ENCODE measurements around the gene ATP11A. TPM values are rescaled to one million over a fixed set of nuclear protein-coding genes. Genes with fewer than 3 reads are reported as not detected.

Gene ATP11A
- total RNA-seq, 1 experiment from 2014 or later = 65.3 TPM

DNA sequence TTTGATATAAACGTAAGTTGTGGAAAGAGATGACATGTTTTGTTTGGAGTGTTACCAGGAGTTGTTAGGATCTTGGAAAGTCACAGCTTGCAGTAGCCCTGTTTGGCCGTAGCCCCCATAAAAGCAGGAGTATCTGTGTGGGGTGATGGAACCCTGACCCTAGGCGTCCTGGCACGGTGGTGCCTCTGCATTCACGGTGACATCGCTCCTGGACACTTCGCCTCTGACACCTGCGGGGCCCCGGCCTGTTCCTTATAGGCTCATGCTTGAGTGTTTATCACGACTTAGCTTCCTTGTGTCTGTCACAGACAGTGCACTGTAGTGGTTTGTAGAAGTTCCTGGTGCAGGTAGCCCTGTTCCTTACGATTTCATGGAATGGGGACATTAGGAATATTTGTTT is 74.2 kb downstream of the ATP11A start:
- no peak overlapping the region for H2BK15ac ChIP-seq (ENCODE audit: low read depth, low read length)
- H4K8ac ChIP-seq (replicated peaks; ENCODE audit: insufficient read length, low read depth, low read length) = no peak overlapping the region
- no peak overlapping the region for H2BK5ac ChIP-seq (ENCODE audit: insufficient read length, low read length)
- no peaks in the 10 kb centered on the region for H3K23me2 ChIP-seq (ENCODE audit: insufficient read length, low read depth, low read length, poor library complexity, severe bottlenecking)
- TF ChIP-seq, protein P1, sequence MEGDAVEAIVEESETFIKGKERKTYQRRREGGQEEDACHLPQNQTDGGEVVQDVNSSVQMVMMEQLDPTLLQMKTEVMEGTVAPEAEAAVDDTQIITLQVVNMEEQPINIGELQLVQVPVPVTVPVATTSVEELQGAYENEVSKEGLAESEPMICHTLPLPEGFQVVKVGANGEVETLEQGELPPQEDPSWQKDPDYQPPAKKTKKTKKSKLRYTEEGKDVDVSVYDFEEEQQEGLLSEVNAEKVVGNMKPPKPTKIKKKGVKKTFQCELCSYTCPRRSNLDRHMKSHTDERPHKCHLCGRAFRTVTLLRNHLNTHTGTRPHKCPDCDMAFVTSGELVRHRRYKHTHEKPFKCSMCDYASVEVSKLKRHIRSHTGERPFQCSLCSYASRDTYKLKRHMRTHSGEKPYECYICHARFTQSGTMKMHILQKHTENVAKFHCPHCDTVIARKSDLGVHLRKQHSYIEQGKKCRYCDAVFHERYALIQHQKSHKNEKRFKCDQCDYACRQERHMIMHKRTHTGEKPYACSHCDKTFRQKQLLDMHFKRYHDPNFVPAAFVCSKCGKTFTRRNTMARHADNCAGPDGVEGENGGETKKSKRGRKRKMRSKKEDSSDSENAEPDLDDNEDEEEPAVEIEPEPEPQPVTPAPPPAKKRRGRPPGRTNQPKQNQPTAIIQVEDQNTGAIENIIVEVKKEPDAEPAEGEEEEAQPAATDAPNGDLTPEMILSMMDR (conservative IDR thresholded peaks at IDR 0.05) = no peak
- no peak overlapping the region for H3K56ac ChIP-seq (ENCODE audit: insufficient read length, low read depth, low read length)
- no peak overlapping the region for H2BK120ac ChIP-seq (ENCODE audit: low read depth, low read length, poor library complexity, severe bottlenecking)
- DNase-seq = no peak
- no peak overlapping the region for H3K4ac ChIP-seq (ENCODE audit: low read depth, low read length)
- Mint-ChIP-seq H3K27ac (peak overlapping the region in 2 of 3 experiments; percentile 42 to 50; a peak in 2 of 7 replicates), H3K4me3 (no peak overlapping the region), H3K4me1 (peaks cover 36 to 51% of the 10 kb centered on the region in 2 experiments), H3K9me3 (no peaks in the 10 kb centered on the region), H3K36me3 (ENCODE audit: insufficient read depth in 1 of 3, low read depth in 3 of 3) (peaks cover 2 to 4% (median 2%) of the 10 kb centered on the region in 3 experiments; a peak in 2 of 7 replicates), H3K27me3 (ENCODE audit: low read depth) (no peaks in the 10 kb centered on the region)
- H4K5ac ChIP-seq (ENCODE audit: insufficient read length, low read depth, low read length) = no peak overlapping the region
- H2AK5ac ChIP-seq (ENCODE audit: insufficient read length, low read length) = no peak overlapping the region
- no peaks in the 10 kb centered on the region for H4K20me1 ChIP-seq (ENCODE audit: control insufficient read depth, insufficient read depth, insufficient read length)
- no peak overlapping the region for H3K9ac ChIP-seq (ENCODE audit: extremely low read depth, insufficient read length, low read length)
- H3K4me2 ChIP-seq (ENCODE audit: insufficient read depth, insufficient read length, low read length) = no peak overlapping the region
- no peaks in the 10 kb centered on the region for H3K27me3 ChIP-seq (ENCODE audit: insufficient read depth, low read length)
- H2AFZ ChIP-seq (ENCODE audit: low read length) = no peak overlapping the region
- H2BK12ac ChIP-seq (ENCODE audit: insufficient read length, low read depth, low read length) = no peak overlapping the region
- H3K79me1 ChIP-seq (ENCODE audit: insufficient read depth, low read depth, low read length, poor library complexity, severe bottlenecking) = no peaks in the 10 kb centered on the region
- no peaks in the 10 kb centered on the region; the same call in 1 of the 2 replicates for H3K79me2 ChIP-seq (ENCODE audit: insufficient read depth, low read length)
- H3K14ac ChIP-seq (ENCODE audit: insufficient read depth, low read length) = no peak overlapping the region
- no peak overlapping the region for H3K18ac ChIP-seq (ENCODE audit: insufficient read length, low read depth, low read length)
- H3K9me3 ChIP-seq (ENCODE audit: control insufficient read depth, low read depth, low read length) = no peaks in the 10 kb centered on the region
- H3K4me1 ChIP-seq (ENCODE audit: insufficient read depth, low read length) = no peaks in the 10 kb centered on the region
- H3T11ph ChIP-seq (ENCODE audit: low read length) = no peak overlapping the region
- H2BK20ac ChIP-seq (ENCODE audit: low read depth, low read length, poor library complexity, severe bottlenecking) = no peak overlapping the region
- no peak overlapping the region for H4K91ac ChIP-seq (ENCODE audit: insufficient read length, low read depth, low read length)
- WGBS (ENCODE audit: extremely low coverage, insufficient read length, low lambda C conversion rate) = no CpG with 5 or more reads among the region's 11 CpGs
- no peak overlapping the region for H3K27ac ChIP-seq (ENCODE audit: insufficient read length, low read depth, low read length)
- no peak overlapping the region for H3K23ac ChIP-seq (ENCODE audit: insufficient read length, low read depth, low read length)

Measured in H9 (cell line).